OCI-LY7 (cell line): ENCODE results near the gene NFATC1. TPM values are rescaled to one million over a fixed set of nuclear protein-coding genes. Genes with fewer than 3 reads are reported as not detected.

Experiments
- BruUV-seq: library from RNA; stranded (reverse); fragments of 400-500 nt; replicated peaks from 2 replicates; lab custom pipeline; 2021; lab: Mats Ljungman, UMichigan
- CTCF ChIA-PET: fragments of 300-600 bp; sonication (Branson Sonifier 250); formaldehyde crosslinking; loops from one replicate; lab custom pipeline; 2022; ENCODE audit warnings: antibody characterized with exemption; ENCODE audit not compliant: unreplicated experiment; lab: Charles Lee
- POLR2A ChIA-PET: fragments of 300-600 bp; sonication (Branson Sonifier 250); formaldehyde crosslinking; loops from one replicate; lab custom pipeline; 2022; ENCODE audit warnings: antibody characterized with exemption; lab: Charles Lee
- DNase-seq: peaks from one replicate; pipeline ENCODE4 v3.0.0-alpha.2; 2015; ENCODE audit warnings: low spot score
- H2AFZ ChIP-seq: fragments of 200-600 bp; sonication (generic), shearing (Covaris generic); 2 replicates; pipeline ENCODE4 v1.6.1; 2014; ENCODE audit warnings: mild to moderate bottlenecking, antibody characterized with exemption, low read length, moderate library complexity
- H3K27ac ChIP-seq: fragments of 200-600 bp; sonication (generic); 2 replicates; pipeline ENCODE4 v1.5.1; 2014; ENCODE audit warnings: mixed run types, low read depth, mild to moderate bottlenecking, moderate library complexity, low read length, inconsistent platforms; ENCODE audit not compliant: poor library complexity, severe bottlenecking
- H3K36me3 ChIP-seq: fragments of 200-600 bp; sonication (generic); 2 replicates; pipeline ENCODE4 v1.6.1; 2014; ENCODE audit warnings: mild to moderate bottlenecking, antibody characterized with exemption, low read length, moderate library complexity, mixed read lengths; ENCODE audit not compliant: insufficient read depth
- H3K4me1 ChIP-seq: fragments of 200-600 bp; sonication (generic); 2 replicates; pipeline ENCODE4 v1.5.1; 2014; ENCODE audit warnings: mild to moderate bottlenecking, low read length; ENCODE audit not compliant: insufficient read depth, poor library complexity, severe bottlenecking
- H3K4me2 ChIP-seq: fragments of 200-600 bp; sonication (generic); 2 replicates; pipeline ENCODE4 v1.6.1; 2014; ENCODE audit warnings: mild to moderate bottlenecking, low read length
- H3K4me3 ChIP-seq: fragments of 200-600 bp; sonication (generic); 2 replicates; pipeline ENCODE4 v1.5.1; 2014; ENCODE audit warnings: mild to moderate bottlenecking, low read depth, low read length; ENCODE audit not compliant: poor library complexity, severe bottlenecking
- H3K79me2 ChIP-seq: fragments of 200-600 bp; sonication (generic); 2 replicates; pipeline ENCODE4 v1.6.1; 2016; ENCODE audit warnings: low read depth, mild to moderate bottlenecking, low read length, moderate library complexity, mixed read lengths; ENCODE audit not compliant: insufficient read depth
- H3K9me2 ChIP-seq: fragments of 200-600 bp; sonication (generic); 2 replicates; pipeline ENCODE4 v1.6.1; 2016; ENCODE audit warnings: mild to moderate bottlenecking, low read length, mixed read lengths; ENCODE audit not compliant: insufficient read depth
- H3K9me3 ChIP-seq: fragments of 200-600 bp; sonication (generic); 2 replicates; pipeline ENCODE4 v1.6.1; 2014; ENCODE audit warnings: mild to moderate bottlenecking, mixed run types, low read length, mixed read lengths
- H4K20me1 ChIP-seq: fragments of 200-600 bp; sonication (generic); 2 replicates; pipeline ENCODE4 v1.6.1; 2014; ENCODE audit warnings: mild to moderate bottlenecking, antibody characterized with exemption, low read length, moderate library complexity, mixed read lengths; ENCODE audit not compliant: insufficient read depth
- EZH2phosphoT487 ChIP-seq: fragments of 200-600 bp; sonication (generic); IDR thresholded peaks from 2 replicates; pipeline ENCODE4 v1.6.1; 2018; ENCODE audit warnings: low read depth, borderline replicate concordance, mild to moderate bottlenecking, mixed run types, antibody characterized with exemption, low read length, moderate library complexity, mixed read lengths
- intact Hi-C: fragments of 100-400 bp; cut with micrococcal nuclease; formaldehyde crosslinking; loops from one replicate; pipeline ENCODE4 v1.10.0; 2022; ENCODE audit not compliant: unreplicated experiment
- total RNA-seq, 2 experiments: library from RNA; depleted of rRNA in 1 of 2; stranded (reverse); fragments of >200 nt in 1 of 2; shearing (Covaris generic) in 1 of 2; gene quantifications; 2 replicates each; pipeline ENCODE4 v1.2.3, GENCODE V29; 2014 to 2022
- TF ChIP-seq, protein P1 (sequence below): fragments of 200-600 bp; sonication (generic); conservative IDR thresholded peaks from 2 replicates; pipeline ENCODE4 v1.5.1; 2014; ENCODE audit warnings: mild to moderate bottlenecking, antibody characterized with exemption, low read length, moderate library complexity, mixed read lengths

NFATC1 gene
- total RNA-seq, 2 experiments from 2014 or later = 23.6 to 50.4 TPM

DNA sequence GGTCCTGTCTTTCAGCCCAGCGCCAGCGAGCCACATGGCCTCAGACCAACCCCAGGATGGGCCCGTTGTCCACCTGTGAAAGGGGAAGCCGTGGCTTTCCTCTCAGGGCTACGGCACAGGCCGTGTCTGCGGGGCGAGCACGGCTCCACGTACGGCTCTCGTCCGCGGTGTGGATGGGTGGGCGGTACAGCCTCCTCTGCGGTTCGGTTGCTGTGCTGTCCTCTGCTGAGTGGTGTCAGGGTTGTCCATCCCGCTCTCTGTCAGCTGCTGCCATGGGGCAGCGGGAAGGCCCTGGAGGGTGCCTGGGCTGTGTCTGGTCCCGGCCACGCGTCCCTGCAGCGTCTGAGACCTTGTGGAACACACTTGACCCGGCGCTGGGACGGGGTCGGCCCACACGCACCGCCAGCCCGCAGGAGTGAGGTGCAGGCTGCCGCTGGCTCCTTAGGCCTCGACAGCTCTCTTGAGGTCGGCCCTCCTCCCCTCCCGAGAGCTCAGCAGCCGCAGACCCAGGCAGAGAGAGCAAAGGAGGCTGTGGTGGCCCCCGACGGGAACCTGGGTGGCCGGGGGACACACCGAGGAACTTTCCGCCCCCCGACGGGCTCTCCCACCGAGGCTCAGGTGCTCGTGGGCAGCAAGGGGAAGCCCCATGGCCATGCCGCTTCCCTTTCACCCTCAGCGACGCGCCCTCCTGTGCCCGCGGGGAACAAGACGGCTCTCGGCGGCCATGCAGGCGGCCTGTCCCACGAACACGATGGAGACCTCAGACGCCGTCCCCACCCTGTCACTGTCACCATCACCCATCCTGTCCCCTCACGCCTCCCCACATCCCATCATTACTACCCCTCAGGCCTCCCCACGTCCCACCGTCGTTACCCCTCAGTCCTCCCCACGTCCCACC is 128.7 kb downstream of the NFATC1 start:
- peak overlapping the region; percentile 100 for H3K27ac ChIP-seq
- H3K79me2 ChIP-seq = no peaks in the 10 kb centered on the region
- H3K4me3 ChIP-seq = peak overlapping the region; percentile 67
- peak overlapping the region; percentile 93 for H3K4me2 ChIP-seq
- H3K9me2 ChIP-seq = no peaks in the 10 kb centered on the region
- peaks cover 23% of the 10 kb centered on the region for H3K36me3 ChIP-seq
- BruUV-seq = TSS peak; percentile 51
- H2AFZ ChIP-seq = no peak overlapping the region
- no peaks in the 10 kb centered on the region for H4K20me1 ChIP-seq
- intact Hi-C loops = loop anchor here (5.0 kb wide), 1 partner anchor 332 kb away; no protein-coding TSS in a partner anchor
- POLR2A ChIA-PET = interaction anchor here (0.6 to 1.6 kb wide), 6 partner anchors 59 to 542 kb away, joined by 3 to 7 read pairs (median 4); no protein-coding TSS in a partner anchor
- DNase-seq = peak; percentile 28
- H3K4me1 ChIP-seq = peaks cover 94% of the 10 kb centered on the region
- TF ChIP-seq EZH2phosphoT487 = no peak
- TF ChIP-seq, protein P1, sequence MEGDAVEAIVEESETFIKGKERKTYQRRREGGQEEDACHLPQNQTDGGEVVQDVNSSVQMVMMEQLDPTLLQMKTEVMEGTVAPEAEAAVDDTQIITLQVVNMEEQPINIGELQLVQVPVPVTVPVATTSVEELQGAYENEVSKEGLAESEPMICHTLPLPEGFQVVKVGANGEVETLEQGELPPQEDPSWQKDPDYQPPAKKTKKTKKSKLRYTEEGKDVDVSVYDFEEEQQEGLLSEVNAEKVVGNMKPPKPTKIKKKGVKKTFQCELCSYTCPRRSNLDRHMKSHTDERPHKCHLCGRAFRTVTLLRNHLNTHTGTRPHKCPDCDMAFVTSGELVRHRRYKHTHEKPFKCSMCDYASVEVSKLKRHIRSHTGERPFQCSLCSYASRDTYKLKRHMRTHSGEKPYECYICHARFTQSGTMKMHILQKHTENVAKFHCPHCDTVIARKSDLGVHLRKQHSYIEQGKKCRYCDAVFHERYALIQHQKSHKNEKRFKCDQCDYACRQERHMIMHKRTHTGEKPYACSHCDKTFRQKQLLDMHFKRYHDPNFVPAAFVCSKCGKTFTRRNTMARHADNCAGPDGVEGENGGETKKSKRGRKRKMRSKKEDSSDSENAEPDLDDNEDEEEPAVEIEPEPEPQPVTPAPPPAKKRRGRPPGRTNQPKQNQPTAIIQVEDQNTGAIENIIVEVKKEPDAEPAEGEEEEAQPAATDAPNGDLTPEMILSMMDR = no peak
- CTCF ChIA-PET = no interaction called here
- no peaks in the 10 kb centered on the region for H3K9me3 ChIP-seq

DNA sequence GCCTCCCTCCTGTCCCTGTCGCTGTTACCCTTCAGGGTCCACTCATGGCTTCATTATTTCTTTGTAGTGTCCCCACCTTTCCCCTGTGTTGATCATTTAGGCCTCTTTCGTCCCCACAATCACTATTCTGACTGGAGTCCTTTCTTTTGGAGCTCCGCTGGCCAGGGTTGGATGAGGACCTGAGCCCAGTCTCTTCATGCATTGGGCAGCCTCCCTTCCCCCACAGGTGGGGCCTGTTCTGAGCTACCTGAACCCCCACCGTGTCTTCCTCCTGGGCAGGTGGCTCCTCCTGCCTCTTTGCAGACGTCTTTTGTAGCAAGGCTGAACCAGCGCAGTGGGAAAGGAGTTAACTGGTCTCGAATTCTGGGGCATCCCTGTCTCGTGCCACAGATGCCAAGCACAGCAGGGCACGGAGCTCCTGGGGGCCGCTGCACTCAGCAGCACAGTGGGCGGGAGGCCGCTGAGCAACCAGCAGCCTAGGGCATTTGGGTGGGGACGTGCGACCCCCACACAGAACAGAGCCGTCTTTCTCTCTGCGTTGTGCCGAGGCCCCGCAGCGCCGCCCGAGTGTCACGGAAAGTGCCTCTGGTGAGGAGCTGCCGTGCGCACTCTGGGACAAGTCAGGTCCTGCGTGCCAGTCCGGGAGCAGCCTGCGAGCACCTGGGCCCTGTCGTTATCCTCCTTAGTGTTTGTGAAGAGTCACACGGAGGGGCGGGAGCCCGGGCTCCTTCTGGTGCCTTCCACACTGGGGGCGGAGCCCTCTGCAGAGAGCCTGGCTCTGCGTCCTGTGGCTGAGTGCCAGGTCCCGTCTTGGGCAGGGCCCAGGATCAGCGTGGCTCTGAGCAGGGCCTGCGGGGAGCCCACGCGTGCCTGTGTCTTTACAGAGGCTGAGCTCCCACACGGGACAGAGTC is 130.1 kb downstream of the NFATC1 start:
- no TSS peak for BruUV-seq
- no peaks in the 10 kb centered on the region for H3K9me2 ChIP-seq
- H3K79me2 ChIP-seq = no peaks in the 10 kb centered on the region
- H3K9me3 ChIP-seq = no peaks in the 10 kb centered on the region
- H3K4me1 ChIP-seq = peaks cover 81% of the 10 kb centered on the region
- no peak overlapping the region for H2AFZ ChIP-seq
- no peak for TF ChIP-seq EZH2phosphoT487
- TF ChIP-seq, protein P1 = no peak
- peak overlapping the region; percentile 61 for H3K27ac ChIP-seq
- H4K20me1 ChIP-seq = no peaks in the 10 kb centered on the region
- DNase-seq = no peak
- ChIA-PET POLR2A (interaction anchor here (0.7 to 0.8 kb wide), 2 partner anchors 60 to 106 kb away, joined by 3 read pairs; no protein-coding TSS in a partner anchor), CTCF (interaction anchor here (0.6 kb wide), 1 partner anchor 124 kb away, joined by 4 read pairs; no protein-coding TSS in a partner anchor)
- peak overlapping the region; percentile 56 for H3K4me2 ChIP-seq
- H3K4me3 ChIP-seq = no peak overlapping the region
- intact Hi-C loops = loop anchor here (2.0 kb wide), 1 partner anchor 119 kb away; no protein-coding TSS in a partner anchor
- H3K36me3 ChIP-seq = peaks cover 28% of the 10 kb centered on the region
